HG03460 (cell line): ENCODE data around the gene APOO.
"Not testable (repeated sequence)": the region's sequence is repeated elsewhere in the genome, so short reads cannot be mapped to it uniquely, and the experiment has no call there.

Experiments used
- ATAC-seq: cut with Tn5 transposase; IDR thresholded peaks from one replicate; pipeline ENCODE4 v1.9.1; 2021; ENCODE audit not compliant: unreplicated experiment

The APOO gene

DNA sequence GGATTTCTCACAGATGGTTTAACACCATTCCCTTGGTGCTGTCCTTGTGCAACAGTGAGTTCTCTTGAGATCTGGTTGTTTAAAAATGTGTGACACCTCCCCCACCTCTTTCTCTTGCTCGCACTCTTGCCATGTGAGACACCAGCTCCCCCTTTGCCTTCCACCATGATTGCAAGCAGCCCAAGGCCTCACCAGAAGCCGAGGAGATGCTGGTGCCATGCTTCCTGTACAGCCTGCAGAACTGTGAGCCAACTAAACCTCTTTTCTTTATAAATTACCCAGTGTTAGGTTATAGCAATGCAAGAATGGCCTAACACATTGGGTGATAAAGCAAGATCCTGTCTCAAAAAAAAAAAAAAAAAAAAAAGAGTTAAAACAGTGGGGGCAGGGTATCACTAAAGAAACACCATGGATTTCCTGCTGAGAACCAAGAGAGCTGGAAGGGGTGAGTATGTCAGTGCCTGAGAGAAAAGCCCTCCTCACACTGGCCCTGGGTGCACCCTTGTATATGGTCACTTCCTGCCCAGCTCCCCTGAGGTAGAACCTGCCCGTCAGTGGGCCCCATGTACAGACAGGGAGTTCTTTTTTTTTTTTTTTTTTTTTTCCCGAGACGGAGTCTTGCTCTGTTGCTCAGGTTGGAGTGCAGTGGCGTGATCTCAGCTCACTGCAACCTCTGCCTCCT, 46.4 kb downstream of the APOO start:
- ATAC-seq: no peak

GRCh38 chrX:23859238-23859637, 48.5 kb downstream of the APOO start:
- ATAC-seq: not testable (repeated sequence)

DNA sequence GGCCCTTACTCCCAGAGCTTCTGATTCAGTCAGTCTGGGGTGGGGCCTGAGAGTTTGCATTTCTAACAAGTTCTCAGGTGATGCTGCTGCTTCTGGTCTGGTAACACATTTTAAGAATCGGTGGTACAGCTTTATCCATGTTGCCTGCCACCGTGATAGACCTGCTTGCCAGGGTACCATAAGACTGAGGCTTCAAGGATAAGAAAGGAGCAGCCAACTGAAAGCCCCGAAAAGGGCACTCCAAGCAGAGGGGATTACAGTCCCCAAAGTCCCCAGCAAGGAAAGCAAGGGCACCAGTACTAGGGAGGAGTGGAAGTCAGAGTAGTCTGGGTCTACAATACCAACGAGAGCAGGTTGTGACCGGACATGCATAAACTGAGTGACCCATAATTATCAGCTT, 49.8 kb downstream of the APOO start:
- no peak for ATAC-seq

GRCh38 chrX:23857363-23857762, 50.4 kb downstream of the APOO start:
- no peak for ATAC-seq

DNA sequence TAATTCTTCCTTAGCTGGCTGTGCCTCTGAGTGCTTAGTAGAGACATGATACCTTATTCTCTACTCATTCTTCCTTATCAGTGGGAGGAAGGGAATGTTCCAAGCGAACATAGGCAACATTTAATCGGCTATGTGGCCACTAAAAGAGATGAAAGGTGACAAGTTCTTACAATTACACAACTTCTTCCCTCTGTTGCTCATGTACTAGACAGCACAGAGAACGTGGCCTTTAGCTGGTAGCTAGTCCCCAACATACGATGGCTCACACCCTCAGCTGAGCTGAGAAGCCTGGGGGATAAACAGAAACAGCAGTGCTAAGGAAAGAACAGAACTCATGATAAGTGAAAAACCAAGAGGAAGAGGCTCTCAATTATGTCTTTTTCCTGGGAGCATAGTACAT, 52.2 kb downstream of the APOO start:
- ATAC-seq: no peak

DNA sequence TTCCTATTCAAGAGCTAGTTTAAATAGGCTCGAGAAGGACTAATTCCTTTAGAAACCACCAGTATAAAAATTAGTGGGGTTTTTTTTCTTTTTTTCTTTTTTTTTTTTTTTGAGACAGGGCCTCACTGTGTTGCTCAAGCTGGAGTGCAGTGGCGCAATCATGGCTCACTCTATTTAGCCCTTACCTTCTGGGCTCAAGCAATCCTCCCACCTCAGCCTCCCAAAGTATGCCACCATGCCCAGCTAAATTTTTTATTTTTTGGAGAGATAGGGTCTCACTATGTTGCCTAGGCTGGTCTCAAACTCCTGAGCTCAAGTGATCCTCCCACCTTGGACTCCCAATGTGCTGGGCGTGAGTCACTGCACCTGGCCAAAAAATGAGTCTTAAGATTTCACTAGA, 52.8 kb downstream of the APOO start:
- ATAC-seq: no peak

DNA sequence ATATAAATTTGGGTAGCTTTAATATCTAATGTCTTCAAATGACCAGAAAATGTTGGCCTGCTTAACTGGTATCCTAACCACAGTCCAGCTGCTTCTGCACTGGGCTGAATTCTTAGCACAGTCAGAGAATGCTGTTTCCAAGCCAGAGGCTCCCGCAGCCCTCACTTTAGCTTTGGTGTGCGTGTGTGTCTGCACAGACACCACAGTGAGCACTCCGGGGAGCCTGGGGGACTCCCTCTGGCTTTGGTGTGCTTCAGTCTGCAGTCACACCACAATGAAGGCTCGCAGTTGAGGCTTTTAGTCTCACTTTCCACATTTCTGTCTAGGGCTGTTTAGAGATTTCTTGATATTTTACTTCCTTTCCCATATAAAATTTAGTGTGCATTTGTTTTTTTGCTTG, 53.6 kb downstream of the APOO start:
- no peak for ATAC-seq

DNA sequence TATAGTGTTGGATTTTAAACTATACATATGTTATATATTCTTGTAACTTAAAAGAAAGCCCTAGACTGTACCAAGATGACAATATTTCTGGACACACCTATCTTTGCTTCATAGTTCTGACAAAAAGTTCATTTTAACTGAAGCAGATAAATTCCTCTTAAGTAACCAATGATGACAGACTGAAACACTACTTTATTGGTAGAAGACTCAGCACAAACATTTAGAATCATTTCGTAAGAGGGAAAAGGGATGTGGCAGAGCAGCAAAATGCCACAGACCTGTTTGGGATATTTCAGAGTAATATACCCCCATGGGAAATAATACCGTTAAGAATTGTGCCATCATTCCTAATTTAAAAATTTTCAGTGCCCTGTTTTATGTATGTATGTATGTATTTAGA, 56.2 kb downstream of the APOO start:
- no peak for ATAC-seq

GRCh38 chrX:23849241-23849640, 58.5 kb downstream of the APOO start:
- no peak for ATAC-seq

GRCh38 chrX:23845351-23845817, 62.4 kb downstream of the APOO start:
- ATAC-seq: no peak

DNA sequence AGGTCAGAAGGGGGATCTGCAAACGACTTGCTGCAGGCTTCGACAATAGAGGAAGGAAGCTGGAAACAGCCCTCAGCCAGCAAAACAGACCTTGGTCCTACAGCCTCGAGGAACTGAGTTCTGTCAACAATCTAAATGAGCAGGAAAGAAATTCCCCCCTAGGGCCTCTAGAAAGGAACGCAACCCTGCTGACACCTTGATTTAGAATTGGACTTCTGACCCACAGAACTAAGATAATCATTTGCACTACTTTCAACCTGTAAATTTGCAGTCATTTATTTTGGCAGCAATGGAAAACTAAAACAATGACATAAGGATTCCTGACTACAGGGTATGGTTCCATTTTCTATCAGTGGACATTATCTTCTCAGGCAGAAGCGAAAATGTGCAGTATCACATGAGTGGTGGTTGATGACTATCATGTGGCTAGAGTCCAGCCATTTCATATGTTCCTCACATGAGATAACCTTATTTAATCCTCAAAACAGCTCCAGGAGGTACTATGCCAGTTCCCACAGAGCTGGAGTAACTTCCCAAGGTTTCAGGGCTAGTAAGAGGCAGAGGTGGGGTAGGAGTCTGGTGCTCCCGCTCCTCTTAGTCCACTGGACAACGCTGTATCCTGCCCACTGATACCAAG, 63.1 kb downstream of the APOO start:
- no peak for ATAC-seq

- no peak for ATAC-seq
Measured at GRCh38 chrX:23841847-23842522, 65.8 kb downstream of the APOO start.

- ATAC-seq: no peak
Measured at GRCh38 chrX:23840674-23841073, 67.1 kb downstream of the APOO start.

- ATAC-seq: no peak
Measured at GRCh38 chrX:23838953-23839352, 68.8 kb downstream of the APOO start.

DNA sequence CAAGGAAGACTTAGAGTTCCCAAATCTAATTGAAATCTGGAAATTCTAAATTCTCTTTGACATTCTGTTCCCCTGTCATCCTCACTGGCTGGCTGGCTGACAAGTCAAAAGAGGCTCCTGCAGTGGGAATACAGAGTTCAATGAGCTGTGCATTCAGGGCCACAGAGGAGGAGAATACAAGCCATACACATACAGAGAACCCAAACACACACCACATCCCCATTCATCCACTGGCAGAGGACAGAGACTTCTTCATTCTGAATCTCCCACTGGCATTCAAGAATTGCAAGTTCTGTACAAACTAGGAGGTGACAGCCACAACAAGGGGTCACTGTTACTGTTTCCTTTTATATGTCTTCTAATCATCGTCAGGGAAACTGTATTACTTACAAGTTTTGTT, 75.0 kb downstream of the APOO start:
- no peak for ATAC-seq

- no peak for ATAC-seq
Measured at GRCh38 chrX:23828881-23829280, 78.9 kb downstream of the APOO start.

GRCh38 chrX:23826653-23827052, 81.1 kb downstream of the APOO start:
- no peak for ATAC-seq

- no peak for ATAC-seq
Measured at GRCh38 chrX:23826216-23826615, 81.5 kb downstream of the APOO start.

DNA sequence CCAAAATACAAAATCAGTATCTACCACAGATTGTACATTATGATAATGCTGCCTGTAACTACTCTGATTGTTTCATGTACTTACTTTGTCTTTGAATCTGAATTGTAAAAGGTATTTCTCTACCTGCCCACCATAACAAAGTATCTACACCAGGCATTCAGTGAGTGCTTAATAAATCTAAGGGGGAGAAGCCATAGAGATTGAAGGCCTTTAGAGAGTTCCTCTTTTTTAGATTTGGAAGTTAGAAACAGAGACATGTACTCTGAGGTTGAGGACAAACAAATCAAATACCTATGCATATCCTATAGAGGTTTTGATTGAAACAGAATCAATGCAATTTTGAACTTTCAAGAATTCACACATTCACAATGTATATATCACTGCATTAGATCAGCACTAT, 82.1 kb downstream of the APOO start:
- no peak for ATAC-seq

DNA sequence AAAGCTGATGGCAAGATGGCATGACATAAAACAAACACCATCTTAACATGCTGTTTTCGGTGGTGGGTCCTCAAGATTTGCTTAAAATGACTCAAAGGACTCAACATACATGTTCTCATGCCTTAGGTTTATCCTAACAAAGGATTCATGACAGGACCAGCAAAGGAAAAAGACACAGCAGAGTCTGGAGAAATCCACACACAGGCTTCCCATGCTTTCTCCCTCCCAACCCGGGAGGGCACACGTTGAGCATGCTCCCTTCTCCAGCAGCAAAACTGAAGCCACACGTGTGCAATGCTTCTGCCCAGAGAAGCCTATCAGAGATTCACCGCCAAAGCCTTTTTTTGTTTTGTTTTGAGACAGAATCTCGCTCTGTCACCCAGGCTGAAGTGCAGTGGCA, 84.9 kb downstream of the APOO start:
- ATAC-seq: no peak

DNA sequence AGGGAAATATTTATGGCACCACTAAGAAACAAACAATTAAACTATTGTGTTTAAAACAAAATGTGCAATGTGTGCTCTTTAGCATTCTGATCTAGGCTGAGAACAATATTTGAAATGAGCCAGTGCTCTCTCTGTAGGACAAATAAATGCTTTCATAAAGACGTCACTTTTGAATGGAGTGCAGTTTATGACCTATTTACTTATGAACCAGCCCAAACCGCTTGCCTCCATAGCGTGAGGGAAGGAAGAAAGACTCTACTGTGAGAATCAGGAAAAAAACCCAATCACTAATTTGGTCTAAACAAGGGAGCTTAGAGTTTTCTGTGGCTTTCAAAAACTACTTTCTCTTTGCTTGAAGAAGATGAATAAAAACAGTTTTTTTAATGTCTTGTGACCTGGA, 85.3 kb downstream of the APOO start:
- no peak for ATAC-seq

- ATAC-seq: no peak
Measured at GRCh38 chrX:23821847-23822246, 85.9 kb downstream of the APOO start.
